NCI-H128 (cell line): Measurements from ENCODE around the gene AMMECR1L.
"Not testable (repeated sequence)": the region's sequence is repeated elsewhere in the genome, so short reads cannot be mapped to it uniquely, and the experiment has no call there.

Source experiments
- DNase-seq: peaks from one replicate; lab custom pipeline; 2025; ENCODE audit not compliant: unreplicated experiment; lab: John Stamatoyannopoulos, UW

AMMECR1L gene

DNA sequence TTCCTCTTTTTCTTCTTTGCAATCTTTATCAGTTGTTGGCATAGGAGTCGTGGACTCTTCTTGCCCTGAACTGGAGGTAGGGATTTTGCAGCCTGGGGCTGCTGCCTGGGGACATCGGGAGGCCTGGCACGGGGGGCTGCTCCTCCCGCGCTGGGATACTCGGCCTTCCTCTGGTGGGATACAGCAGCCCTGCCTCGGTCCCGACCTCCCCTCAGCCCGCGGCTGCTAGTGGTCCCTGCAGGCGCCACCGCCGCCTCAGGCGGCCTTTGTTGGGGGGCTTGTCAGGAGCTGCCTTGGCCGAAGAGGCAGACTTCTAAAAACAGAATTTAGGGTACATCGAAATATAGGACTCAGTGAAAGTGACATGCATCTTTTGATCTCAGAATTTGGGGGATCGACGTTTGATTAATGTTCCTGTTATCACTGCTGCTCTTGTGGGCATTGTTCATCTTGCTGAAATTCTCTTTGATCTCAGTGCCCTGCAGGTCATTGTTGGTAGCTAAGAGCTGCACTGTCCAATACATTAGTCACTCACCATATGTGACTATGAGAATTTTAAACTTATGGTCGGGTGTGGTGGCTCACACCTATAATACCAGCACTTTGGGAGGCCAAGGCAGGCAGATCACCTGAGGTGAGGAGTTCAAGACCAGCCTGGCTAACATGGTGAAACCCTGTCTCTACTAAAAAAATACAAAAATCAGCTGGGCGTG lies 44.1 kb downstream of the AMMECR1L start:
- no peak for DNase-seq

GRCh38 chr2:127840893-127841292 lies 44.9 kb downstream of the AMMECR1L start:
- DNase-seq: no peak

DNA sequence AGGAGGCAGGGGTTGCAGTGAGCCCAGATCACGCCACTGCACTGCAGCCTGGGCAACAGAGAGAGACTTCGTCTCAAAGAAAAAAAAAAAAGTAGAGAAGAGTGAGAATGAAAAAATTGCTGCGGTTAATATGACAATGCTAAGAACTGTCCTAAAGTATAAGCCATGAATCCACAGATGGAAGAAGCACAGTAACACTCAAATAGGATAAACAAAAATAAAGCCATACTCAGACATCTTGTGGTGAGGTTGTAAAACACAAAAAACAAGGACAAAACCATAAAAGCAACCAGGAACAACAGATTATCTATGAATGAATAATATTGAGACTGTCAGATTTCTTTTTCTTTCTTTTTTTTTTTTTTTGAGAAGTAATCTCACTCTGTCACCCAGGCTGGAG lies 50.8 kb downstream of the AMMECR1L start:
- DNase-seq: no peak

DNA sequence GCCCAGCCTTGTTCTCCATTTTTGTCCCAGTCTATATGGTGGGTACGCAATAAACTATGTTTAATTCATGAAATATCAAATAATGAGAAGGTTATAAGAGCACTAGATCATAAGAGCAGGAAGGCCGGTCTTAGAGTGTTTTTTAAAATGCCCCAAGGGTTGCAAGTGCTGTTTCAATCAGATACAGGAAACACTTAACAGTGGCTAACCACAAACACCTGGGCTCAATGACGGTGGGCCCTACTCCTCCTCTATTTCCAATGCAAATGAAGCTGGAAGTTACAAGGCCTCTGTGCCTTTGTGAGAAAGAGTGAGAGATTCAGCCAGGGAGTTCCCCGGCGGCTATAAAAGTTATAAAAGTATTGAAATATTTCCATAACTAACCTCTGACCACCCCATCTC lies 55.9 kb downstream of the AMMECR1L start:
- DNase-seq: peak; percentile 10

- not testable (repeated sequence) for DNase-seq
Measured at GRCh38 chr2:127826708-127827107, 59.0 kb downstream of the AMMECR1L start.

- peak; percentile 0 for DNase-seq
Measured at GRCh38 chr2:127826047-127826446, 59.7 kb downstream of the AMMECR1L start.

DNA sequence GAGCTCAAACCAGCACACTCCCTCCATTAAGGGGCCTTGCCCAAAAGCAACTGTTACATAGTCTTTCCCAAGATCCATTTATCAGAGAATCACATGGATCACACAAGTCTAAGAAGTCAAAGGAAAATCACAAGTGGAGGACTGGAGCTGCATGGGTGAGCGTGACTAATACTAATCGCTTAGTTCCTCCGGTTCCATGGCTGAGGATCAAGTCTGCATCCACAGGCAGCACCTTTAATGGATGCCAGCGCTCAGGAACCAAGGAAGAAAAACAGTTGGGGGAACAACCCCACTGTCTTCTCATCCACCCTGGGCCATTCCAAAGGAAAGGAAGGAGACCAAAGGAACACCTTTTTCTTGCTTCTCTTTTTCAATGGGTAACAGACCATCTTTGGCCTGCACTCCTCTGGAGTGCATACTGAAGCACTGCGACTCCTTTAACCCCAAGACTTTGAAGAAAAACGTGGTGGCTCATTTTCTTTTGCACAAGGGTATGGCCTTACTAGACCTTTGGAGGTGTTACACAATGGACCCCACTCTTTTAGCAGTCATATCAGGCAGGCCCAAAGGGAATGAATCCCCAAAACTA lies 65.6 kb downstream of the AMMECR1L start:
- DNase-seq: no peak

- DNase-seq: no peak
Measured at GRCh38 chr2:127818794-127819425, 66.8 kb downstream of the AMMECR1L start.

DNA sequence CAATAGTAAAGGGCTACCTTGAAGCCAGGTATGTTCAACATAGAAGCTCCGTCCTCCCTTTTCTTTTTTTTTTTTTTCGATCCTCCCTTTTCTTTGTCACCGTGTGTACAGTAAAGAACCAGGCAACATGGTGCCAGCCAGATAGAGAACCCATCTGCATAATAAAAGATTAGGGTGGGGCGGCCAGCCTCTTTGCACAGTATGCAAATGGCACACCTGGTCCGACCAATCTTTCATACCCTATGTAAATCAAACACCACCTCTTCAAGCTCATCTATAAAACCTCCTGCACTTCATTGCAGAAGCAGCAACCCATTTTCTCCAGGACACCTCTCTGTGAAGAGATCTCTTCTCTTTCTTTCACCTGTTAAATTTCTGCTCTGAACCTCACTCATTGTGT lies 67.5 kb downstream of the AMMECR1L start:
- DNase-seq: no peak

GRCh38 chr2:127814677-127815076 lies 71.1 kb downstream of the AMMECR1L start:
- DNase-seq: no peak

DNA sequence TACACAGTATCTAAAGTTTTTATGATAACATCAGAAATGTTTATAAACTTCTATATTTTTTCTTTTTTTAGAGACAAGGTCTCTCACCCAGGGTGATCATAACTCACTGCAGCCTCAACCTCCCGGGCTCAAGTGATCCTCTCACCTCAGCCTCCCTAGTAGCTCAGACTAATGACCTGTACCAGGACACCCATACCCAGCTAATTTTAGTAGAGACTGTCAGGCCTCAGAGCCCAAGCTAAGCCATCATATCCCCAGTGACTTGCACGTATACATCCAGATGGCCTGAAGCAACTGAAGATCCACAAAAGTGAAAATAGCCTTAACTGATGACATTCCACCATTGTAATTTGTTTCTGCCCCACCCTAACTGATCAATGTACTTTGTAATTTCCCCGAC lies 73.3 kb downstream of the AMMECR1L start:
- DNase-seq: not testable (repeated sequence)
